Activated CD8-positive, alpha-beta memory T cell treated with anti-CD3 and anti-CD28 coated beads for 48 hours (primary cell): ENCODE data around the gene MYH6.

Experiments used
- DNase-seq, 3 experiments: peaks; one replicate each; pipeline ENCODE4 v3.0.0-alpha.2; 2020; ENCODE audit warnings: low read depth in 2 of 3, low spot score in 2 of 3

Gene MYH6

GRCh38 chr14:23379366-23380196, 28.5 kb downstream of the MYH6 start:
- peak; percentile 14 to 47 (median 35) for DNase-seq

DNA sequence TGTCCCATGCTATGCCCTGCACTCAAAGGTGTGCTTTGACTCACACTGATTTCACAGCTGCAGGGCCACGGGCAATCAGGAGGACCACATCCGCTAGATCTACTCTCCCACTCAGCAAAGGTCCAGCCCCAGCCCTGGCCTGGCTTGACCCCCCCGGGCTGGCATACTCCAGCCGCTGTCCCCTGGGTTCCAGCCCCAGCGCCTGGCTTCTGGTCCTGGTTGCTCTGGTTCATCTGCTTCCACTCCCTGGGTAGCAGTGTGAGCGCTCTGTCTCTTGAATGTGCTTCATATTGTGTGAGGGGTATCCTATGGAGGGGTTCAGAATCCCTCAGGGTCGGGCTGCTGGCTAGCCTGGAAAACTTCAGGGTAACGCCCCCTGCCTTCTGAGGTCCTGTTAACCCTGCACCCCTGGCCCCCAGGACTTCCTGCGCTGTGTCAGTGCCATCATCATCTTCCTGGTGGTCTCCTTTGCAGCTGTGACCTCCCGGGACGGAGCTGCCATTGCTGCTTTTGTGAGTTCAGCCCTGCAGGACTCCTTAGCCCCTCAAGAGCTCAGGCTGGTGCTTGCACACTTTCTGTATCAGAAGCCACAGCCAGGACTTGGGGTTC, 29.4 kb downstream of the MYH6 start:
- no peak for DNase-seq

- no peak for DNase-seq
Observed at GRCh38 chr14:23377573-23378563, 30.2 kb downstream of the MYH6 start.

- DNase-seq = no peak
Observed at GRCh38 chr14:23377198-23377550, 30.9 kb downstream of the MYH6 start.

DNA sequence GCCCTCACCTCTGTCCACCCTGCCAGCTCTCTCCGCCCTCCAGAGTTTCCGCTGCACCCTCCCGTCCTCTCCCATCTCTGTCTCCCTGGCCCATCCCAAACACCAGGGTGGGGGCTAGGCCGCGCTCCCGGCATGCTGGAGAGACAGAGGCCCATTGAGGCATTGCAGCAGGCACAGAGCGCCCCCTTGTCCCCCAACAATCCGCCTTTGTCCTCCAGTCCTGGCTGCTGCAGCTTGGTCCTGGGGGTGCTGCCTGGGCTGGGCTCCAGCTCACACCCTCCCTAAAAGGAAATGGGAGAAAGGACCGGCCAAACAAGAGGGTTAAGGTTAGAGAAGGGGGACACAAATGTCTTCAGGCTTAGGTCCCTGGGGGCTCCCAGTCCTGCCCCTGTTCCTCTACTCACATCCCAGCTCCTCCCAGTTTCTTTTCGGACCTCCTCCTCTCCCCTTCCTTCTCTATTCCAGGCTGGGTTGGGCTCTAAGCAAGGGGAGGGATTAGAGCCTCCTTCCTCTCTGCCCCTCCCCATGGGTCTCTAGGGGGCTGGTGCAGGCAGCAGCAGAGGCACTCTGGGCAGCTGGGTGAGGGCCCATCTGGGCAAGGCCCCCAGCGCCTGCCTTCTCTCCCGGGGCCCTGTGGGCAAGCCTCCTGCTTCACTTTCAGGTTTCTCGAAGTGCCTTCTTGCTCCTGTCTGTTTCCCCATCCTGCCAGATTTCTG, 31.4 kb downstream of the MYH6 start, which contains the start of gene CMTM5:
Gene CMTM5, plus strand, starts transcription at position 565 of the 716 bp plus-strand sequence. CDS start 206 bp downstream, outside the sequence.
- no peak for DNase-seq

DNA sequence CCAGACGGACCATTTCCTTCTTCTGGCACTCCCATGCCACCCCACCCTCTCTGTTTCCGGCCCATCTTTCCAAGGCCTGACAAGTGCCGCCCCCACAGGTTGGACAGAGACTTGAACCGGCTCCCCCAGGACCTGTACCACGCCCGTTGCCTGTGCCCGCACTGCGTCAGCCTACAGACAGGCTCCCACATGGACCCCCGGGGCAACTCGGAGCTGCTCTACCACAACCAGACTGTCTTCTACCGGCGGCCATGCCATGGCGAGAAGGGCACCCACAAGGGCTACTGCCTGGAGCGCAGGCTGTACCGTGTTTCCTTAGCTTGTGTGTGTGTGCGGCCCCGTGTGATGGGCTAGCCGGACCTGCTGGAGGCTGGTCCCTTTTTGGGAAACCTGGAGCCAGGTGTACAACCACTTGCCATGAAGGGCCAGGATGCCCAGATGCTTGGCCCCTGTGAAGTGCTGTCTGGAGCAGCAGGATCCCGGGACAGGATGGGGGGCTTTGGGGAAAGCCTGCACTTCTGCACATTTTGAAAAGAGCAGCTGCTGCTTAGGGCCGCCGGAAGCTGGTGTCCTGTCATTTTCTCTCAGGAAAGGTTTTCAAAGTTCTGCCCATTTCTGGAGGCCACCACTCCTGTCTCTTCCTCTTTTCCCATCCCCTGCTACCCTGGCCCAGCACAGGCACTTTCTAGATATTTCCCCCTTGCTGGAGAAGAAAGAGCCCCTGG, 32.4 kb downstream of the MYH6 start:
- no peak for DNase-seq

DNA sequence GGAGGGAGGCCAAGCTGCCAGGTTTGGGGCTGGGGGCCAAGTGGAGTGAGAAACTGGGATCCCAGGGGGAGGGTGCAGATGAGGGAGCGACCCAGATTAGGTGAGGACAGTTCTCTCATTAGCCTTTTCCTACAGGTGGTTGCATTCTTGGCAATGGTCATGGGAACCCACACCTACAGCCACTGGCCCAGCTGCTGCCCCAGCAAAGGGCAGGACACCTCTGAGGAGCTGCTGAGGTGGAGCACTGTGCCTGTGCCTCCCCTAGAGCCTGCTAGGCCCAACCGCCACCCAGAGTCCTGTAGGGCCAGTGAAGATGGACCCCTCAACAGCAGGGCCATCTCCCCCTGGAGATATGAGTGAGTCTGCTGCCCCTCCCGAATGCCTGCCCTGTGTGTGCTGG, 35.0 kb downstream of the MYH6 start:
- DNase-seq = no peak

- no peak for DNase-seq
Observed at GRCh38 chr14:23372509-23372908, 35.6 kb downstream of the MYH6 start, which contains the start of gene IL25. TSS of gene IL25 (plus strand) at chr14:23372809.

- DNase-seq = no peak
Observed at GRCh38 chr14:23371865-23372264, 36.2 kb downstream of the MYH6 start.

- no peak for DNase-seq
Observed at GRCh38 chr14:23370221-23370620, 37.9 kb downstream of the MYH6 start.

DNA sequence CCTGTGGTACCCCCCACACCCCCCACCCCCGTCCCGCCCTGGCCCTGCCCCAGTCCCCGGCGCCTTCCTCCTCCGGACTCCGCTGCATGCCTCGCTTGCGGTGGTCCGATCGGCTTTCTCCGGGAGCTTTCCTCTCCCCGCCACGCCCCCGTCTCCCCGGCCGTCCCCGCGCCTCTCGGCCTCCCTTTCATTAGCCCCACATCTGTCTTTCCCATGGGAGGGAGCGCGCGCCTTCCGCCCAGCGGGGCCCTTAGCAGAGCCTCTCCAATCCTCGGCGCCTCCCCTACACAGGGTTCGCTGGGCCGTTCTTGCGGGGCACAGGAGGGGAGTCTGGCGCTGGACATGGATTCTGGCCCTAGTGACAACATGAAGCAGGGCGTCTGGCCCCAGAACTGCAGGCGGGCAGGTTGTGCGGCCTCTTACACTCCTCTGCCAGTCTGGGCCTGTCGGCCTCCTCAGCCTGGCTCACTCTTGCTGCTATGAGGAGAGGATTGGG, 41.6 kb downstream of the MYH6 start:
- no peak for DNase-seq

DNA sequence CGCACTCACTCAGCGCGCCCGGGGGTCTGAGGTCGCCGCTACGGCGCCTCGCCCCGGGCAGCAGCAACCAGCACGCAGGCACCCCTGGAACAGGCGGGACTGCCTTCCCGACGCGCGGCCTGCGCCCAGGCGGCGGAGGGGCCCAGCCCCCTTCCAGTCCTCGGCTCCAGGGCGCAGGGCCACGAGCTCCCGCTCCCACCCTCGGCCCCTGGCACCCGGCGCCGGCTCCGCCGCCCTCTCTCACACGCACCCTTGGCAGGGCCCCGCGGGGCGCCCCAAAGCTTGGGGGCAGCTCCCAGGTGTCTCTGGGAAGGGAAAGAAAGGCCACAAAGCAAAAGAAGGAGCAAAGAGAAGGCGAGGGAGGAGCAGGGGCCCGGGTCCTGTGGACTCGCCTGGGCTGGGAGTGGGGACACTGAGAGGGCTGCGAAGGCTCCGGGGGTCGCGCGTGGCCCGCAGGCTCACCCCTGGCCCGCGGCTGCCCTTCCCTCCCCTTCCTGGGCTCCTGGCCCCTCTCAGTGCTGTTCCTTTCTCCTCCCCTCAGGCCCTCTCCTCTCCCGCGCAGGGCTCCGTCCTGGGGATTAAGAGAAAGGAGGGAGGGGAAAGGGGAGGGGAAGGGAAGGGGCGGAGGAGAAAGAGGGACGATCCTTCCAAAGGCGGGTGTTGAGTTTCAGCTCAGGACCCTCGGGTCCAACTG, 42.2 kb downstream of the MYH6 start:
- DNase-seq = no peak

- no peak for DNase-seq
Observed at GRCh38 chr14:23365036-23365731, 42.9 kb downstream of the MYH6 start, which contains the start of gene EFS. TSS of gene EFS (minus strand) at chr14:23365172. CDS start at chr14:23365025, 147 bp downstream.

GRCh38 chr14:23364164-23365035, 43.7 kb downstream of the MYH6 start:
- no peak for DNase-seq

DNA sequence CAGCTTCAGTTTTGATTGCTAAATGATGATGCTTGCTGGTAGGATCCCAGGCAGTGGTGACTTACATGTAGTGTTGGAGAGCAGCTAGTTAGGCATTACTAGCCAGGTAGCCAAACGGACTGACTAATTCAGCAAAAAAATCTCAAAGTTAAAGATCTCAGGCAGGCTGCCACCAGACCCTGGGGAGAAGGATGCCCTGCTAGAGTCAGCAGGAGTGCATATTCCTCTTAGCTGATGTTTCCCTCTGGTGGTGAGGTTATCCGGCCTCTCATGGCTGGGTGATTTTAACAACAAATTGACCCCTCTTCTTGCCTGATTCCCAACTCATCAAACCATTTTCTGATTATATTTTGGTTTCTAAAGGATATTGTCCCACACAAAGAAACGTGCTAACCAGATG, 45.9 kb downstream of the MYH6 start:
- no peak for DNase-seq

DNA sequence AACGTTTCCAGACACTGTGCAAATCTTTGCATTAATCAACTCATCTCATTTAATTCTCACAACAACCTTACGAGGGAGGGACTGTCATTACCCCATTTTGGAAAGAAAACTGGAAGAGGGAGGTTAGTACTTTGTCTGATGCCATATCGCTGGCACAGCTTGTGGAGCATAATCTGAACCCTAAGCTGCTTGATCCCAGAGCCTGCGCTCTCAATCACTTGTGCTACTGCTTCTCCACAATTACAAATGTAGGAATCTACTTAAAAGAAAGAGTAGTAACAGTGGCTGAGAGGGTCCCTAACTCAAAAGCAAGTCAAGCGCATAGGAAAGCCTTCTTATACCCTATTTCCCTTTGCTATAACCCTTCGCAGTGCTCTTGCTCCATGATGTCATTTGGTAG, 46.3 kb downstream of the MYH6 start:
- no peak for DNase-seq

DNA sequence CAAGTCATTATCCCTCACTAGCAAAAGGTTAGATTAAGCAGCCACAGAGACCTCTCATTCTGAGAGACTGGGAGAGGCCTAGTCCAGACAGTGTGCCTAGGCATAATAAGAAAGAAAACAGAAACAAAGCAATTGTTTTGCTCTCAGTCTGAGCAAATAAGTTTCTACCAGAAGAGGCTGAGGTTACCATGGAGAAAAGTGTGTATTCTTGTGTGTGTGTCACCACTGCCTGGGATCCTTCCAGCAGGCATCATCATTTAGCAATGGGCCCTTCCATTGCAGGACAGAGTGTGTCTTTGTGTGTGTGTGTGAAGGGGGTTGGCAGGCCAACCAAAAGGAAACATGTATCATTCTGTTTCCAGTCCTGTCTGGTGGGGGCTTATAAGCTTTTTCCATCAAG, 46.8 kb downstream of the MYH6 start:
- no peak for DNase-seq

GRCh38 chr14:23360496-23360895, 47.6 kb downstream of the MYH6 start:
- no peak for DNase-seq
